ENCODE data around the gene ST14. TPM values are rescaled to one million over a fixed set of nuclear protein-coding genes. Genes with fewer than 3 reads are reported as not detected.
A peak's percentile ranks its signal among the peaks of the same experiment; 100 is the strongest.

ST14 gene
- total RNA-seq, 1 experiment from 2014 or later, result 141 TPM

- BruUV-seq (replicated peaks), result no TSS peak
- Histone ChIP-seq H3K27me3 (ENCODE audit: insufficient read depth, low read depth) (no peaks in the 10 kb centered on the region), H3K9me2 (ENCODE audit: insufficient read depth) (no peaks in the 10 kb centered on the region), H2AFZ (no peak overlapping the region), H3K4me3 (no peak overlapping the region), H3K9me3 (ENCODE audit: insufficient read depth, low read depth) (no peaks in the 10 kb centered on the region), H3K27ac (peak overlapping the region; percentile 35; the same call in 1 of the 2 replicates), H3F3A (ENCODE audit: insufficient read depth, low read depth) (peaks cover 56% of the 10 kb centered on the region), H3K36me3 (ENCODE audit: low read depth) (peaks cover 37% of the 10 kb centered on the region), H4K20me1 (ENCODE audit: insufficient read depth) (no peaks in the 10 kb centered on the region), H3K4me1 (replicated peaks; ENCODE audit: insufficient read depth) (peaks cover 46% of the 10 kb centered on the region), H3K79me2 (ENCODE audit: low read depth) (peaks cover 39% of the 10 kb centered on the region), H3K4me2 (no peak overlapping the region)
- intact Hi-C loops (cut with micrococcal nuclease; ENCODE audit: unreplicated experiment), result no loop called here
- no peak for DNase-seq
- TF ChIP-seq CTCF (conservative IDR thresholded peaks at IDR 0.05) (no peak), EZH2 (IDR thresholded peaks at IDR 0.05; ENCODE audit: low read depth) (no peak)
- POLR2A ChIA-PET (ENCODE audit: unreplicated experiment), result interaction anchor here (0.7 kb wide), 1 partner anchor 197 kb away, joined by 3 read pairs; no protein-coding TSS in a partner anchor
- CTCF ChIA-PET, result no interaction called here
Measured at GRCh38 chr11:130120045-130120444, 39.5 kb upstream of the ST14 start.

GRCh38 chr11:130121445-130121978 is 38.1 kb upstream of the ST14 start:
- Histone ChIP-seq H3K79me2 (ENCODE audit: low read depth) (peaks cover 40% of the 10 kb centered on the region), H3K4me2 (no peak overlapping the region), H3F3A (ENCODE audit: insufficient read depth, low read depth) (peaks cover 58% of the 10 kb centered on the region), H3K4me3 (no peak overlapping the region), H4K20me1 (ENCODE audit: insufficient read depth) (no peaks in the 10 kb centered on the region), H3K9me3 (ENCODE audit: insufficient read depth, low read depth) (no peaks in the 10 kb centered on the region), H3K27me3 (ENCODE audit: insufficient read depth, low read depth) (no peaks in the 10 kb centered on the region), H3K4me1 (replicated peaks; ENCODE audit: insufficient read depth) (peaks cover 47% of the 10 kb centered on the region), H3K36me3 (ENCODE audit: low read depth) (peaks cover 50% of the 10 kb centered on the region), H2AFZ (no peak overlapping the region), H3K9me2 (ENCODE audit: insufficient read depth) (no peaks in the 10 kb centered on the region), H3K27ac (peak overlapping the region; percentile 93)
- intact Hi-C loops (cut with micrococcal nuclease; ENCODE audit: unreplicated experiment), result no loop called here
- no TSS peak for BruUV-seq (replicated peaks)
- ChIA-PET POLR2A (ENCODE audit: unreplicated experiment) (interaction anchor here (0.6 kb wide), 1 partner anchor 1940 kb away, joined by 6 read pairs; no protein-coding TSS in a partner anchor), CTCF (no interaction called here)
- no peak for TF ChIP-seq CTCF (conservative IDR thresholded peaks at IDR 0.05)
- DNase-seq, result no peak

- no peak overlapping the region for H2AFZ ChIP-seq
- DNase-seq, result no peak
- H3K4me2 ChIP-seq, result no peak overlapping the region
- peak overlapping the region; percentile 93 for H3K27ac ChIP-seq
- peaks cover 64% of the 10 kb centered on the region for H3F3A ChIP-seq (ENCODE audit: insufficient read depth, low read depth)
- H3K9me2 ChIP-seq (ENCODE audit: insufficient read depth), result no peaks in the 10 kb centered on the region
- no peak overlapping the region for H3K4me3 ChIP-seq
- peaks cover 47% of the 10 kb centered on the region for H3K4me1 ChIP-seq (replicated peaks; ENCODE audit: insufficient read depth)
- H4K20me1 ChIP-seq (ENCODE audit: insufficient read depth), result no peaks in the 10 kb centered on the region
- TF ChIP-seq EZH2 (IDR thresholded peaks at IDR 0.05; ENCODE audit: low read depth) (no peak), CTCF (conservative IDR thresholded peaks at IDR 0.05) (no peak)
- intact Hi-C loops (cut with micrococcal nuclease; ENCODE audit: unreplicated experiment), result no loop called here
- ChIA-PET POLR2A (ENCODE audit: unreplicated experiment) (interaction anchor here (0.6 kb wide), 2 partner anchors 175 to 1940 kb away, joined by 3 to 6 read pairs; no protein-coding TSS in a partner anchor), CTCF (no interaction called here)
- BruUV-seq (replicated peaks), result TSS peak; percentile 51
- no peaks in the 10 kb centered on the region for H3K9me3 ChIP-seq (ENCODE audit: insufficient read depth, low read depth)
- no peaks in the 10 kb centered on the region for H3K27me3 ChIP-seq (ENCODE audit: insufficient read depth, low read depth)
- peaks cover 39% of the 10 kb centered on the region for H3K79me2 ChIP-seq (ENCODE audit: low read depth)
- H3K36me3 ChIP-seq (ENCODE audit: low read depth), result peaks cover 52% of the 10 kb centered on the region
Measured at GRCh38 chr11:130122141-130122575, 37.4 kb upstream of the ST14 start.
